HL-60 (cell line): Measurements from ENCODE around the gene EYS.

ENCODE experiments used
- GABPA ChIP-seq: IDR thresholded peaks from 2 replicates; pipeline ENCODE4 v1.6.1; 2012; ENCODE audit warnings: low read depth
- POLR2AphosphoS5 ChIP-seq: IDR thresholded peaks from 2 replicates; pipeline ENCODE4 v1.6.1; 2012; ENCODE audit warnings: low read depth
- TF ChIP-seq, protein P1 (sequence below): IDR thresholded peaks from one replicate; pipeline ENCODE4 v1.5.1; 2011; ENCODE audit warnings: low read length, control low read depth, inconsistent platforms; ENCODE audit not compliant: insufficient read depth
- TF ChIP-seq, protein P2 (sequence below): IDR thresholded peaks from 2 replicates; pipeline ENCODE4 v1.6.1; 2012; ENCODE audit warnings: low read depth; ENCODE audit not compliant: insufficient replicate concordance

DNA sequence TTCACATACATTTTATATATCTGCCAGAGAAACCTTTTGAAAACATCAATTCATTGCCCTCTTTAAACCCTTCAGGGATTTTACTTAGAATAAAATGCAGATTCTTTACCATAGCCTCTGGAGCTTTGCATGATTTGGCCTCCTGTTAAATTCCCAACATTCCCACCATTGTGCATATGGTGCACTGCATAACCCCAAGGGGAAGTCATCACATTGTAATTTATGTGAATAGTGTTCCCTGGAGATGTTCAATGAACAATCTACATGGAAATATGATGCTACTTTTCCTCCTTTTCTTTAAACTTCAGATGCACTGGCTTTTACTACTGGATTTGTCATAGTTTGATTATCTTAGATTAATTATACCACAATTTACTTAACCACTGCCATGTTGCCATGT is 1976.7 kb downstream of the EYS start:
- TF ChIP-seq, protein P1, sequence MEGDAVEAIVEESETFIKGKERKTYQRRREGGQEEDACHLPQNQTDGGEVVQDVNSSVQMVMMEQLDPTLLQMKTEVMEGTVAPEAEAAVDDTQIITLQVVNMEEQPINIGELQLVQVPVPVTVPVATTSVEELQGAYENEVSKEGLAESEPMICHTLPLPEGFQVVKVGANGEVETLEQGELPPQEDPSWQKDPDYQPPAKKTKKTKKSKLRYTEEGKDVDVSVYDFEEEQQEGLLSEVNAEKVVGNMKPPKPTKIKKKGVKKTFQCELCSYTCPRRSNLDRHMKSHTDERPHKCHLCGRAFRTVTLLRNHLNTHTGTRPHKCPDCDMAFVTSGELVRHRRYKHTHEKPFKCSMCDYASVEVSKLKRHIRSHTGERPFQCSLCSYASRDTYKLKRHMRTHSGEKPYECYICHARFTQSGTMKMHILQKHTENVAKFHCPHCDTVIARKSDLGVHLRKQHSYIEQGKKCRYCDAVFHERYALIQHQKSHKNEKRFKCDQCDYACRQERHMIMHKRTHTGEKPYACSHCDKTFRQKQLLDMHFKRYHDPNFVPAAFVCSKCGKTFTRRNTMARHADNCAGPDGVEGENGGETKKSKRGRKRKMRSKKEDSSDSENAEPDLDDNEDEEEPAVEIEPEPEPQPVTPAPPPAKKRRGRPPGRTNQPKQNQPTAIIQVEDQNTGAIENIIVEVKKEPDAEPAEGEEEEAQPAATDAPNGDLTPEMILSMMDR, result no peak
- TF ChIP-seq, protein P2, sequence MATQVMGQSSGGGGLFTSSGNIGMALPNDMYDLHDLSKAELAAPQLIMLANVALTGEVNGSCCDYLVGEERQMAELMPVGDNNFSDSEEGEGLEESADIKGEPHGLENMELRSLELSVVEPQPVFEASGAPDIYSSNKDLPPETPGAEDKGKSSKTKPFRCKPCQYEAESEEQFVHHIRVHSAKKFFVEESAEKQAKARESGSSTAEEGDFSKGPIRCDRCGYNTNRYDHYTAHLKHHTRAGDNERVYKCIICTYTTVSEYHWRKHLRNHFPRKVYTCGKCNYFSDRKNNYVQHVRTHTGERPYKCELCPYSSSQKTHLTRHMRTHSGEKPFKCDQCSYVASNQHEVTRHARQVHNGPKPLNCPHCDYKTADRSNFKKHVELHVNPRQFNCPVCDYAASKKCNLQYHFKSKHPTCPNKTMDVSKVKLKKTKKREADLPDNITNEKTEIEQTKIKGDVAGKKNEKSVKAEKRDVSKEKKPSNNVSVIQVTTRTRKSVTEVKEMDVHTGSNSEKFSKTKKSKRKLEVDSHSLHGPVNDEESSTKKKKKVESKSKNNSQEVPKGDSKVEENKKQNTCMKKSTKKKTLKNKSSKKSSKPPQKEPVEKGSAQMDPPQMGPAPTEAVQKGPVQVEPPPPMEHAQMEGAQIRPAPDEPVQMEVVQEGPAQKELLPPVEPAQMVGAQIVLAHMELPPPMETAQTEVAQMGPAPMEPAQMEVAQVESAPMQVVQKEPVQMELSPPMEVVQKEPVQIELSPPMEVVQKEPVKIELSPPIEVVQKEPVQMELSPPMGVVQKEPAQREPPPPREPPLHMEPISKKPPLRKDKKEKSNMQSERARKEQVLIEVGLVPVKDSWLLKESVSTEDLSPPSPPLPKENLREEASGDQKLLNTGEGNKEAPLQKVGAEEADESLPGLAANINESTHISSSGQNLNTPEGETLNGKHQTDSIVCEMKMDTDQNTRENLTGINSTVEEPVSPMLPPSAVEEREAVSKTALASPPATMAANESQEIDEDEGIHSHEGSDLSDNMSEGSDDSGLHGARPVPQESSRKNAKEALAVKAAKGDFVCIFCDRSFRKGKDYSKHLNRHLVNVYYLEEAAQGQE, result no peak
- TF ChIP-seq POLR2AphosphoS5 (no peak), GABPA (no peak)
